HG03342 (cell line): ENCODE results near the gene TAOK3.
"Not testable (repeated sequence)": the region's sequence is repeated elsewhere in the genome, so short reads cannot be mapped to it uniquely, and the experiment has no call there.

Source experiments
- ATAC-seq: cut with Tn5 transposase; IDR thresholded peaks from one replicate; pipeline ENCODE4 v1.9.1; 2021; ENCODE audit warnings: mild to moderate bottlenecking, moderate library complexity; ENCODE audit not compliant: unreplicated experiment

Gene TAOK3

GRCh38 chr12:118304093-118304492, 68.6 kb downstream of the TAOK3 start:
- no peak for ATAC-seq

GRCh38 chr12:118302053-118302452, 70.7 kb downstream of the TAOK3 start:
- no peak for ATAC-seq

GRCh38 chr12:118299791-118300460, 72.8 kb downstream of the TAOK3 start:
- no peak for ATAC-seq

DNA sequence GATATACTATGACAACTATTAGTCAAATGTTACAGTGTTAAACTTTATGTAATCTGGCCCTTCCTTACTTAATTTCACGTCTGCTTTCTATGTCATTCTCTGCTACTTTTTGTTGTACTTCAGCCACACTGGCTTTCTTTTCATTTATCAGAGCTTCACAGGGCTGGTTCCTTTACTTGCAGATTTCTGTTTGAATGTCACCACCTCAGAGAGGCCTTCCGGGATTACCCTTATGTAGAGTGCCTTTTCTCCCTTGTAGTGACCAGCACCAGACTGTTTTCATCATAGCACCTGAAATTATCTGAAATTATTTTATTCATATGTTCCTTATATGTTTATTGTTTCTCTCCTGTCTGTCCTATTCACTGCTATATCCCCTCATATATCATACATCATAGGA, 75.4 kb downstream of the TAOK3 start:
- ATAC-seq, result no peak

DNA sequence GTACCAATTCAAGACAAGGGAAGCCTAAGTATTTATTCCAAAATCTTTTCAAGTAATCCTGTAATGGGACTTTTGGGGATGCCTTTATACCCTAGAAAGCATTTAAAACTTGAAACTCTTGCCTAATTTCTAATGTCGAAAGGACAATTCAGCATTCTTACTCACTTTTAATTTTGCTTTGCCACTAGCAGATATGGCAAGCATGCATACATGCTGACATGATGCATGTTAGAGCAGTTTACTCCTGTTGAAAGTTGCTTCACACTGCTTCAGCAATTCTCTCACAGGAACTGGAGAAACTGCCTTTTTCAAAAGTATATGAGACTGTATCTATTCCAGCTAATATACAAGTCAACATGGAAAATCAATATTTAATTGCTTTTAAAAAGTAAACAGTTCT, 79.9 kb downstream of the TAOK3 start:
- no peak for ATAC-seq

DNA sequence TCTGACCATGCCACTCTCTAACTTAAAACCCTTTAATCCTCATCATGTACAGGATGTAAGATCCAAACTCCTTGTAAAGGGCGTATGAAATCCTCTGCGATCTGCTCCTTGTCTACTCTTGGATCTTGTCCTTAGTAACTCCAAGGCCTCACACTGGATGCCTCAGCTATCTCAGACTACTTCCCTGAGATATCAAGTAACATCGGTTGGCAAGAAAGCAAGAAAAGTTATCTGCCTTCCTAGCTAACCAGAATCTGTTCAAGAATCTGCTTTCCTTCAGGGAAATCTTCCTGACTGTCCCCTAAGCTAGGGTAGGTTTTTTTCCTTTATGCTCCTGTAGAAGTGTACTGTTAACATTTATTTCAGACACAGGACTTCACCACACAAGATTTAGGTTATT, 82.6 kb downstream of the TAOK3 start:
- no peak for ATAC-seq

- ATAC-seq, result no peak
Measured at GRCh38 chr12:118288174-118288573, 84.5 kb downstream of the TAOK3 start.

- no peak for ATAC-seq
Measured at GRCh38 chr12:118287728-118288127, 85.0 kb downstream of the TAOK3 start.

GRCh38 chr12:118282767-118283166, 89.9 kb downstream of the TAOK3 start:
- no peak for ATAC-seq

DNA sequence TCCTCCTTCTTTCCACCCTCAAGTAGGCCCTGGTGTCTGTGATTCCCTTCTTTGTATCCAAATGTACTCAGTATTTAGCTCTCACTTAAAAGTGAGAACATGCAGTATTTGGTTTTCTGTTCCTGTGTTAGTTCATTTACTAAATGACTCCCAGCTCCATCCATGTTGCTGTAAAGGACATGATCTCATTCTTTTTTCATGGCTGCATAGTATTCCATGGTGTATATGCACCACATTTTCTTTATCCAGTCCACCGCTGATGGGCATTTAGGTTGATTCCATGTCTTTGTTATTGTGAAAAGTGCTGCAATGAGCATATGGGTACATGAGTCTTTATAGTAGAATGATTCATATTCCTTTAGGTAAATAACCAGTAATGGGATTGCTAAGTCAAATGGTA, 94.4 kb downstream of the TAOK3 start:
- ATAC-seq, result not testable (repeated sequence)

DNA sequence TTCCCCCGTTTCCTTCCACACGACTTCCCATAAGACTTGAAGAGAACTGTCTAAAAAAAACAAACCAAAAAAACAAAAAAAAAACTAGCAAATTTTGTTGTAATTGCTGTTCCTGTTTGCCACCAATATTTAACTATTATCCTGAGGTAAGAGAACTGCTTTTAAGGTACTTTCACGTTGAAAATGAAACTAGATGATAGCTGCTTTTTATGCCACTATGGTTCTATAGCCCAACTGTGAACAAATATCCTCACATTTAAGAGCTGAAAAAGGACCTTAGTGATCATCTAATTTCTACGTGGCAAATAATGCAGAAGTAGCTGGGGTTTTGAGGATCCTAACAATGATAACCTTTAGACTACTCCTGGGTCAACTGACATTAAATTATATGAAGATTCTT, 98.6 kb downstream of the TAOK3 start:
- ATAC-seq, result no peak

DNA sequence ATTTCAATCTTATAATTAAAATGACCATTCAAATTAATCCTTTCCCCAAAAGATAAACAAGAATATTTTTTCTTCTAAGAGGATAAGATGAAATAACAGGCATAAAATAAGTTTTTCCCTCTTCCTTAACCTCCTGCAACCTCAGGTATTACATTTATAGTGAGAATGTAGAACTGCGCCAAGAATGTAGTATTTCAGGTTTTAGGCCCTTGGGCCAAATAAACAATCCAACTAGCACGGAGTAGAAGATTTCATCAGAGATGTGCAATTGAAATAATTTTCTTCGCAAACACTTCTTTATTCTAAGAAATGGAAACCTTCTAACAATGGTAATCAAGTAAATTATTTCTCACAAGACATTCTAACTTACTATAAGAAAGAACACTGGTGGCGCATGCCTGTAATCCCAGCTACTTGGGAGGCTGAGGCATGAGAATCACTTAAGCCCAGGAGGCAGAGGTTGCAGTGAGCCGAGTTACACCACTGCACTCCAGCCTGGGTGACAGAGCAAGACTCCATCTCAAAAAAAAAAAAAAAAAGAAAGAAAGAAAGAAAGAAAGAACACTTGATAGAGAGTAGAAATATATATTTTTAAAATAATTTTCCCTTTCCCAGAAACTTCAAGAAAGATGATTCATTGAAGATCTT, 100.8 kb downstream of the TAOK3 start:
- ATAC-seq, result no peak

- ATAC-seq, result no peak
Measured at GRCh38 chr12:118271183-118271582, 101.5 kb downstream of the TAOK3 start.

DNA sequence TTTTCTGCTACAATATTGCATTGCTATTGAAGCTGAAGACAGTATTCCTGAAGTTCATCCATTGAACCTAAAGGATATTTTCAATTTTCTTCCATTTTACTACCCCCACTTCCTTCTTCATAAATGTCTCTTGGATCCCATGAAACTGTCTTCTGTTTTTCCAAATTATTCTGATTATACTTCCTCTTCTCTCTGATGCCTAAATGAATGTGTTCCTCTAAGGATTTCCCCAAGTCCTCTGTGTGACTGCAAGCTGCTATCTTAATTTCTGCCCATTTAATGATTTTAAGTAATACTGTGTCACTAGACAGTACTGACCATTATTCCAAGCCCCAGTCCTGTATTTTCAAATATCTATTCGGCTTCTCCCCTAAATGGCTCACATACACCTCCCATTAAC, 102.9 kb downstream of the TAOK3 start:
- no peak for ATAC-seq

DNA sequence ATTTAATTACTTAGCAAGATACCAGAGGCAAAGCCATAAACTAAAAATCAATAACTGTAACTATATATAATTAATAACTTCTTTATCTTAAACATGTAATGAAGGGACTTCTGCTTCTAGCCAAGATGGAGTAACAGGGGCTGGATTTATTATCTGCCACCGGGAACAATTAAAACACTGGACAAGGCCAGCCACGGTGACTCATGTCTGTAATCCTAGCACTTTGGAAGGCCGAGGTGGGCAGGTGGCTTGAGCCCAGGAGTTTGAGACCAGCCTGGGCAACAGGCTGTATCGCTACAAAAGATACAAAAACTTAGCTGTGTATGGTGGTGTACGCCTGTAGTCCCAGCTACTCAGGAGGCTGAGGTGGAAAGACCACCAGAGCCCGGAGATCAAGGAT, 113.6 kb downstream of the TAOK3 start:
- ATAC-seq, result no peak

- no peak for ATAC-seq
Measured at GRCh38 chr12:118256352-118256751, 116.4 kb downstream of the TAOK3 start.

GRCh38 chr12:118249547-118249946, 123.2 kb downstream of the TAOK3 start:
- ATAC-seq, result no peak

GRCh38 chr12:118245886-118246285, 126.8 kb downstream of the TAOK3 start:
- ATAC-seq, result not testable (repeated sequence)

DNA sequence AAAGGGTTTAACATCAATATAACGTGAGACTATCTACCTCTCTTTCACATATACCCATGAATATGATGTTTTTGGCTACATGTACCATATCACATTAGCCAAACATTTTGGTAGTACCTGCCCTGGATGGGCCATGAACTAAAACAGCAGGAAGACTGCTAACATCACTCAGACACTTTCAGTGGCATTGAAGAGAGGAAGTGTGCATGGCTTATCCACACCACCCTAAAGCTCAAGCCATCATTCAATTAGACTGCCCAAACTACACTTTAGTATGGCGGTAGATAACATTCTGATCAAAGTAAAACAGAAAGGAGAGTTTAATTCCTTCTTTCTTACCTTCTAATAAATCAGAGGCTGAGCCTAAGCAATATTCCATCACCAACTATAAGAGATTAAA, 133.8 kb downstream of the TAOK3 start:
- ATAC-seq, result no peak

GRCh38 chr12:118237908-118238307, 134.8 kb downstream of the TAOK3 start:
- ATAC-seq, result no peak

DNA sequence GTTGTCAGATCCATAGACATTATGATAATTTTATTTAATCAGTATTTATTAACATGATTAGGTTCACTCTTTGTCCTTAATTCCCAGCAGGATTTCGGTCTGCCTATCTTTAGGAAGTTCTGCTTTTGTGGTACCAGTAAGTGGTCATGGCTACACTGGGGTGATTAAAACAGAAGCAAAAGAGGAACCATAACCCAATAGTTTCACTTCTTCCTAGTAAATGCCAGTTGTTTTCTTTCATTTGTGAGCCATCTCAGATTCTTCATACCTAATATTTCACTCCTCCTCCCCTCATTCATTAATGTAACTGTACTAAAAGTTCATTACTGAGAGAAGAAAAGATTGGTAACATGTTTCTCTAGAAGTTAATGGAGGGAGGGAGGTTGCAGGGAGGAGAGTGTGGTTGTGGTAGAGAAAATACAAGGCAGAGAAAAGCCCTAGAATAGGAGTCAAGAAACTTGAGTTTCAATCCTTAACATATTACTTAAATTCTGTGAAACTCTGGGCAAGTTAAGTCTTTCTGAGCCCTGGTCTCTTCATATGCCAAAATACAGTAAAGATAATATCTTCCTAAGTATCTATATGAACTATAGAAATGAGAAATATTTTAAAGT, 135.5 kb downstream of the TAOK3 start:
- ATAC-seq, result peak; percentile 94

DNA sequence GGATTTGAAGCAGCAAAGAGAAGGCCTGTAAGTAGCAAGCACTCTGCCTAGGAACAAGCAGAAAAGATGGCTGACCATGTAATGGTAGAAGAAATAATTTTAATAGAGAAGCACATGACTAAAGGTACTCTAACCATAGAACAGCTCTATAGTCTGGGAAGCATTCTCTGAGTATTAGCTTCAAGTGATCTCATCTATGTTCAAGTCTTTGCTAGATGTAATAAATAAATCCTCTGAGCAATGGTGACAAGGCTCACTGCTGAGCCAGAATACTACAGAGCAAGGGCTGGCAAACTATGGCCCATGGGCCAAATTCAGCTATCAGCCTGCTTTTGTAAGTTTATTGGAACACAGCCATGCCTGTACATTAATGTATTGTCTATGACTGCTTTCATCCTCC, 152.0 kb downstream of the TAOK3 start:
- ATAC-seq, result no peak
